ENCODE results near the gene MRPL53.
"Not testable (repeated sequence)": the region's sequence is repeated elsewhere in the genome, so short reads cannot be mapped to it uniquely, and the experiment has no call there.

Gene MRPL53

DNA sequence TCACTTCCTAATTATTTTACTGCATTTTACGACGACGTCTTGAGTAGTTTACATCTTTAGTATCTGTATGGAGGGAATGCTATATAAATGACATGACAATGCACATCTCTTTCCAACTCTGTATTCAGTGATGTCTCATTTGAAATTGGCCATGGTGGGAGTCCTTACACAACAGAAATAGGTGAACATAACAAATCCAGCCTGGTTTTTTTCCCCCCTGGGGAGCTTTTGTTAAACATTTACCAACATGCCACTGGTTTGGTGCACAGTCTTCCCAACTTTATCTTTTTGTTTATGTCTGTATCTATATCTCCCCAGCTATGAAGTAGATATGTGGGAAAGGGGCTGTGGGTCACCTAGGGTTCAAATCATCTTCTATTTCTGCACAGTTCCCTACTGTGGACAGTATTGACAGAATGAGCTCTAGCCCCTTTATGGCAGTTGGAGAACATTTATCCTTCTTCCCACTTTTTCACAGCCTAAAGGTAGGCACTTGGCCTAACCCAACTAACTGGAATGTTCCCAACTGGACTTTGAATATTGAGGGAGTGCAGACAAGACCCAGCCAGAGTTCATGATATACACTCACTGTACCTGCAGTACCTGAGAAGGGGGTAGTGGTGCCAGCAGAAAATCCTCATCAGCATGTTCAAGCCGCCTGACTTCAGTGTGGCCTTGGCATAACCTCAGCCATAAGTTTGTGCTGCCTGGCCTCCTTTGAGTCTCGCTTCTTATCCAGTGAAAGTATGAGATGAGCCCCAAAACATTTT lies 25.1 kb downstream of the MRPL53 start:
- no peak for DNase-seq

DNA sequence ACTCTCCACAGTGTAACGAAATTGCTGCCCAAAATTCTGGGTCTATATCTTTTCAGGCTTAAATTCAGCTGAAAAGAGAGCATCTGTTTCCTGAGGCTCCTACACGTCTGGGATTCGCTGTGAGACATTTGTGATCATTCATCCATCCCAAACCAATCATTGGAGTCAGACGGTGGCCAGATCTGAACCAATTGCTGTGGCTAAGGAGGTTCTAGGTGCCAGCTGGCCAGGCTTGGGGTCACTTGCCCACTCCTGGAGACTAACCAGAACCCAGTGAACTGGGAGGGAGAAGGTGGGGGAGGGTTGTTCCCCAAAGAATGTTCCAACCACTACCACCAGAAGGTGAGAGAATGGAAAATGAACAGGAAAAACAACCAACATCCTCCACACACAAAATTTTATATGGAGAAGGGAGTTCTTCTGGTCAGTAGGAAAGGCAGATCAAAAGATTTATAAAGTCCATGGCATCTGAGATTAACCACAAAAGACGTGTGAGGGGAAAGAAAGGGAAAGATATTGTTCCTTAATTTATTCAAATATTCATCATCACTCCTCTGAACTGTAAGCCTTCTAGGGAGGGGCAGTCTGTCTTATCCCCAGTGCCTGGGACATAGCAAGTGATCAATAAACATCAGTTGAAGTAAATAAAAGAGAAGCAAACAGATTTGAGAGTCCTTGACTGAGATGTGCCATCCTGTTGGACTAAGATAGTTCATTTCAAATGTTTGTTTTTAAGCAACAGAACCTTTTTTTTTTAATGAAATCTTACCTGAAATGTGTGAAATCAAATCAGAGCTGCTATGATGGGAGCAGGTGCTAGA lies 27.8 kb downstream of the MRPL53 start:
- DNase-seq = no peak

GRCh38 chr2:74442483-74443297 lies 29.8 kb downstream of the MRPL53 start:
- not testable (repeated sequence) for DNase-seq

DNA sequence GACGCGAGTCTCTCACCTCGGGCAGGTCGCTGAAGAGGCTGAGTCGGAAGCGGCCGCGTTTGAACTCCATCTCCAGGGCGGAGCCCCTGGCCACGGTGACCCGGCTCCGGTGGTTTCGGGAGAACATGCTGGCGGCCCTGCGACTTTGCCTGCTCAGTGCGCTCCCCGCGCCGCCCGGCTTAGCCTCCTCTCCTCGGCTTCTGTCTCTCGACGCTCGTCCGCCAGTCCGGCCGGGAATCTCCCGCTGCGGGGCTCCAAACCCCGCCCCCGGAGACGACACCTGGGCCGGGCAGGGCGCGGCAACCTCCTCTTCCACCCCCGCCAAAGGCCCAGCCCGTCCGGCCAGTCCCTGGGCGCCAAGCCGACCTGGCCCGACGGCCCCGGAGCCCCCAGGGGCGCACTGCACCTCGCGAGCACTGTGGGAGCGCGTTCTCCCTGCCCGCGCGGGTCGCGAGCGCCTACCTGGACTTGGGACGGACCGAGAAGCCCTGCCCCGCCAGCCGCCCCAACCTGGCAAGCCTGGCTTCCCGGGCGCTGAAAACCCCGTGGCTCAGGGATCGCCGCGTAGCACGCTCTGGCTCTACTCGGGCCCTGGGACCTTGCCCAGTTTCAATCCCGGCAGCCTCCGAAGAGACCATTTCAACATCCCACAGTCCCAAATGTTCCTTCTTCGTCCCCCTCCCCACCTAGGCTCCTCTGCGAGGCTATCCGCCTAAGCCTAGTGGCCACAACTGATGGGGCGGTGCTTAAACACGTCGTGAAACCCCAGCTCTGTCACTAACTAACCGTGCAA lies 30.6 kb downstream of the MRPL53 start, which contains the start of gene RTKN:
Gene RTKN, minus strand, starts transcription at position 248 of the 793 bp plus-strand sequence. Its CDS starts 121 bp downstream, at position 127.
- peak; percentile 60 for DNase-seq

- DNase-seq = no peak
Observed at GRCh38 chr2:74441170-74441689, 31.2 kb downstream of the MRPL53 start.

DNA sequence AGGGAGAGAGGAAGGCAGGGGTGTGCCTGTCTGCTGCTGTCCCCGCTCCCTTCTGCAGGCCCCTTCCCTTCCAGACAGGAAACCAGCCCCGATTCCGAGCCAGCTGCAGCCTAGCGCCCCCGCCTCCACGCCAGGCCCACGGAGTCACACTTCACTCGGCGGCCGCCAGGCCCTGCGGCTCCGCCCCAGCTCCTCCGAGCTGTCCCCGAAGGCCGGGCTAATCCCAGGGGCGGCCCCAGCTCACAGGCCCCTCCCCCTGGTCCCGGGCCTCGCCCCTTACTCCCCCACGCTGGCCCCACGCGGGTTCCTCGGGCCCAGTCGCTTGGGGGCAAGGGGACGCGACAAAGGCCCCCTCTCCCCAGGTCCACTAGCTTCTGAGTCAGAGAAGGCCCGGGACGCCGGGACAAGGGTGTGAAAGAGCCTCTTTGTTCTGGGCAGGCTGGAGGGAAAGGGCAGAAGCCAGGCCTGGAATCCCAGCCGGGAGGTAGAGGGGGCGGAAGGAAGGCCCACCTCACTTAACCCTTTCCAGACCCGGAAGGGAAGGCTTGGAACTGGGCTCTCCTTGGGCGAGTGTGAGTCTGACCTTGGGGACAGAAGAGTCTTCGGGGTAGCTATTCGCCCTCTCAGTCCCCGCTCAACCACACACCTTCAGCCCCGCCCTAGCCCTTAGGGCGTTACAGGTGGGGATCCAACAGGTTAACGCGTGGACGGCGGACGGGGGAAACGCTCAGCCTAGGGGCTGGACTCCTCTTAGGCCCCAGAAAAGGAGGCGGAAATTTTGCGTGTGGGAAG lies 31.9 kb downstream of the MRPL53 start:
- DNase-seq = peak; percentile 55

DNA sequence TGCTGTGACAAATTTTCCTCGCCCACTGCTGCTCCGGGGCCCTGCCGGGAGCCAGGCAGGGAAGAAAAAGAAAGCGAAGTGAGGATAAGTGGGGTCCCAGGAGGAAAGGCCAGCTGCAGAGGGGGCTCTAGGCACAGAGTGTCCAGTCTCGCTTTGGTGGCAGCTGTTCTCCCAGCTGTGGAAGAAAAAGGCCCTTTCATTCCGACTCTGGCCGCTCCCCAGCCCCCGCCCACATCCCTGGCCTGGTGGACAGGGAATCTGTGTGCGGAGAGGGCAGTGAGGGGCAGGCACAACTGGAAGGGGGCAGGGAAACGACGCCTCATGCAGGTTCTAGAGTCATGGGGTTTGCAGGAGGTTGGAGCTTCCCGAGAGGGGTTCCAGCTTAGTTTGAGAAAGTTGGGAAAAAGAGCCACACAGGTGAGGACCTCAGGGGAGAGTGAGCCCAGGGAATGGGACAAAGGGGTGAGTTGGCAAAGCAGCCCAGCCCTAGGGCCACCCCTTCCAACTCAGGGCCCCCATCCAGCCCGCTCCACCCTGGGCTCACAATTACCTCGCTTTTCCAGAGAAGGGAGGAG lies 32.6 kb downstream of the MRPL53 start:
- DNase-seq = no peak

GRCh38 chr2:74439373-74439772 lies 33.1 kb downstream of the MRPL53 start:
- no peak for DNase-seq

GRCh38 chr2:74438248-74438647 lies 34.2 kb downstream of the MRPL53 start:
- DNase-seq = no peak

- DNase-seq = no peak
Observed at GRCh38 chr2:74436848-74437695, 35.4 kb downstream of the MRPL53 start.

DNA sequence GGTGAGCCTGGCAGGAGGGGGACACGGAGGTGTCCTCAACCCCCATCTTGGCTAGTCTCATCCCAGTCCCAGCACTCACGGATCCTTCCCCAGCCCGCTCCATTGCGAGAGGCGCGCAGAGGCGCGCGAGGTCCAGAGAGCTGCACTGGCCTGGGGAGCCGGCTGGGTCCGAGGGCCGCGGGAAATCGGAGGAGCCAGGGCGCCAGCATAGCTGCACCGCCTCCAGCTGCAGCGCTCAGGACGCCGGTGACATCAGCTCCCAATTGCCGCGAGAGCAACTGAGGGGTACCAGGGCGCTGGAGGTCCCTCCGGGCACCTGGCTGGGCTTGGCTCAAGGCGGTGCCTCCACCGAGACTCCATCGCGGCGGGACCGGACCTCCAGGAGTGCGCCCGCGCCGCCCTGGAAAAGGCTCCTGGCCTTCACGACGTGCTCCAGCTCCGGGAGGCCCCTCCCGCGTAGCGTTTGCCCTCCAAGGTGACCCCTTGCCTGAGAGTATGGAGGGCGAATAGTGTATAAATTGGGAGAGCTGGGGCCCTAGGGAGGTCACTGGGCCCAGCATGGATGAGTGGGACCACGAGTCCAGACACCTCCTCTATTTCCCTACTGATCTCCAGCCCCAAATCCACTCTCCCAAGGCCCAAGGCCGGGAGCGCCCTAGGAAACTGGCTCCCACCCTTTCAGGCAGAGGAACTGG lies 36.2 kb downstream of the MRPL53 start:
- DNase-seq = no peak

- no peak for DNase-seq
Observed at GRCh38 chr2:74430502-74430901, 42.0 kb downstream of the MRPL53 start.

GRCh38 chr2:74429487-74430451 lies 42.7 kb downstream of the MRPL53 start:
- DNase-seq = no peak

- no peak for DNase-seq
Observed at GRCh38 chr2:74428675-74429074, 43.8 kb downstream of the MRPL53 start.

GRCh38 chr2:74427551-74427950 lies 44.9 kb downstream of the MRPL53 start:
- DNase-seq = no peak

DNA sequence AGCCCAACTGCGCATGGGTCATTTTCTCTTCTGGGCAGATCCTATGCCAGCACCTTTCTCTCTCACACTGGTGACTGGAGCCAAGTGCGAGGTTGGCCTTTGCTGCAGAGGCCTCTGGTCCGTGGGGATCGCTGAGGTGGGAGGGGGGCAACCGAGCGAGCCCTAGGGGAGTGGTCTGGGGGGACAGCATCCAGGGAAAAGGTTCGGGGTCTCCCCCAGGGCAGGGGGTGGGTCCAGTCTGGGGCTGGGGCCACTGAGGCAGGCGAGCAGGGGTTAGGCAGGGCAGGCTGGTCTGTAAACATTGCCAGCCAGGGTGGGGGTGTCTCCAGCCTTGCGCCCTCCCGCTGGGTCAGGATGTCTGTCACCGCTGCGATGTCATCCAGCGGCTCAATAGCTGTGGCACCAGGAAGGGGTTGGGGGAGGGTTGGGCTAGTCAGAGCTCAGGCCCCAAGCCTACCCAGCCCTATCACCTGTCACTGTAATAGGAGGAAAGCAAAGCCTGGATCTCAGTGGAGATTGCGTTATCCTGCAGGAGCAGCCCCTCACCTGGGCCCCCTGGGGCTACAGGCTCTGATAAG lies 46.2 kb downstream of the MRPL53 start:
- DNase-seq = no peak

DNA sequence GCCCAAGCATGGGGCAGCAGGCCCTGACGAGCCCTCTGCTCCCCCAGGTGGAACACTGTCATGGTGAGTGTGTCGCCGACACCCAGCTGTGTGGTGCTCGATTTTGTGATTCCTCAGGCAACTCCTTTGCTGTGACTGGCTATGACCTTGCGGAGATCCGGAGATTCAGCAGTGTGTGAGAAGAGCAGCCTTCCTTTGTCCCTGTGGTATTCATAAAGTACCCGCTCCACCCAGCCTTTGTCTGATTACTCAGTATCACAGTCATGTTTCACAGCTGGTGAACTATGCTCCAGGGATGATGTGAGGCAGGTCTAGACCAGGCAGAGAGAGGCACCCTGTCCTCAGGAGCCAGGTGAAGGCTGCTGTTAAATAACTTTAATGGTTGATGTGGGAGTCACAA lies 47.0 kb downstream of the MRPL53 start:
- no peak for DNase-seq

GRCh38 chr2:74424995-74425406 lies 47.5 kb downstream of the MRPL53 start:
- DNase-seq = no peak

Data from NCI-H774 (cell line).